Measurements from ENCODE around the gene AUTS2. TPM values are rescaled to one million over a fixed set of nuclear protein-coding genes. Genes with fewer than 3 reads are reported as not detected.

AUTS2 gene
- total RNA-seq, 1 experiment from 2014 or later, result 2.5 TPM

GRCh38 chr7:70577078-70577477 is 978.8 kb downstream of the AUTS2 start:
- Histone ChIP-seq H3K4me1 (ENCODE audit: control insufficient read depth, insufficient read depth, low read length) (no peaks in the 10 kb centered on the region), H3K4me3 (ENCODE audit: low read depth in 2 of 2, low read length in 2 of 2) (no peak overlapping the region), H3K36me3 (ENCODE audit: control insufficient read depth, insufficient read depth, low read length) (no peaks in the 10 kb centered on the region), H3K27me3 (ENCODE audit: control insufficient read depth, insufficient read depth, low read length) (no peaks in the 10 kb centered on the region), H3K9me3 (ENCODE audit: control insufficient read depth, insufficient read depth, low read depth, low read length) (no peaks in the 10 kb centered on the region), H3K27ac (ENCODE audit: low read length) (no peak overlapping the region)
- no peak for TF ChIP-seq POLR2AphosphoS5 (IDR thresholded peaks at IDR 0.05; ENCODE audit: low read depth, low read length)
- no peak for TF ChIP-seq REST (IDR thresholded peaks at IDR 0.05; ENCODE audit: insufficient read depth in 1 of 2, low read depth in 2 of 2, low read length in 1 of 2)
- TF ChIP-seq, protein P1, sequence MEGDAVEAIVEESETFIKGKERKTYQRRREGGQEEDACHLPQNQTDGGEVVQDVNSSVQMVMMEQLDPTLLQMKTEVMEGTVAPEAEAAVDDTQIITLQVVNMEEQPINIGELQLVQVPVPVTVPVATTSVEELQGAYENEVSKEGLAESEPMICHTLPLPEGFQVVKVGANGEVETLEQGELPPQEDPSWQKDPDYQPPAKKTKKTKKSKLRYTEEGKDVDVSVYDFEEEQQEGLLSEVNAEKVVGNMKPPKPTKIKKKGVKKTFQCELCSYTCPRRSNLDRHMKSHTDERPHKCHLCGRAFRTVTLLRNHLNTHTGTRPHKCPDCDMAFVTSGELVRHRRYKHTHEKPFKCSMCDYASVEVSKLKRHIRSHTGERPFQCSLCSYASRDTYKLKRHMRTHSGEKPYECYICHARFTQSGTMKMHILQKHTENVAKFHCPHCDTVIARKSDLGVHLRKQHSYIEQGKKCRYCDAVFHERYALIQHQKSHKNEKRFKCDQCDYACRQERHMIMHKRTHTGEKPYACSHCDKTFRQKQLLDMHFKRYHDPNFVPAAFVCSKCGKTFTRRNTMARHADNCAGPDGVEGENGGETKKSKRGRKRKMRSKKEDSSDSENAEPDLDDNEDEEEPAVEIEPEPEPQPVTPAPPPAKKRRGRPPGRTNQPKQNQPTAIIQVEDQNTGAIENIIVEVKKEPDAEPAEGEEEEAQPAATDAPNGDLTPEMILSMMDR (IDR thresholded peaks at IDR 0.05), result no peak
- no peak for TF ChIP-seq TCF7L2 (IDR thresholded peaks at IDR 0.05; ENCODE audit: low read depth, low read length)
- no peak for TF ChIP-seq SIN3A (IDR thresholded peaks at IDR 0.05; ENCODE audit: borderline replicate concordance, insufficient read depth, low read depth, low read length)
- in situ Hi-C loops (cut with HindIII; ENCODE audit: low pct_unique_long_range_greater_than_20kb, low sequenced_read_pairs) (no loop called here), intact Hi-C loops (cut with micrococcal nuclease; ENCODE audit: unreplicated experiment) (no loop called here)
- ChIA-PET POLR2A (no interaction called here), CTCF (no interaction called here)
- no peak for ATAC-seq
- no peak for DNase-seq (ENCODE audit: low read depth, low spot score)
- no TSS peak for BruUV-seq (replicated peaks)

- intact Hi-C loops (cut with micrococcal nuclease; ENCODE audit: unreplicated experiment), result no loop called here
- ChIA-PET POLR2A (no interaction called here), CTCF (no interaction called here)
- no peaks in the 10 kb centered on the region for H3K27me3 ChIP-seq (ENCODE audit: control insufficient read depth, insufficient read depth, low read length)
- H3K4me3 ChIP-seq (ENCODE audit: low read depth in 2 of 2, low read length in 2 of 2), result no peak overlapping the region
- TF ChIP-seq, protein P1 (IDR thresholded peaks at IDR 0.05), result no peak
- no peak for TF ChIP-seq POLR2AphosphoS5 (IDR thresholded peaks at IDR 0.05; ENCODE audit: low read depth, low read length)
- no peak for TF ChIP-seq TCF7L2 (IDR thresholded peaks at IDR 0.05; ENCODE audit: low read depth, low read length)
- TF ChIP-seq SIN3A (IDR thresholded peaks at IDR 0.05; ENCODE audit: borderline replicate concordance, insufficient read depth, low read depth, low read length), result no peak
- TF ChIP-seq REST (IDR thresholded peaks at IDR 0.05; ENCODE audit: insufficient read depth in 1 of 2, low read depth in 2 of 2, low read length in 1 of 2), result no peak
- H3K4me1 ChIP-seq (ENCODE audit: control insufficient read depth, insufficient read depth, low read length), result no peaks in the 10 kb centered on the region
- ATAC-seq (no peak), DNase-seq (ENCODE audit: low read depth, low spot score) (no peak)
- no TSS peak for BruUV-seq (replicated peaks)
- no peak overlapping the region for H3K27ac ChIP-seq (ENCODE audit: low read length)
- H3K36me3 ChIP-seq (ENCODE audit: control insufficient read depth, insufficient read depth, low read length), result no peaks in the 10 kb centered on the region
- no peaks in the 10 kb centered on the region for H3K9me3 ChIP-seq (ENCODE audit: control insufficient read depth, insufficient read depth, low read depth, low read length)
- in situ Hi-C loops (cut with HindIII; ENCODE audit: low pct_unique_long_range_greater_than_20kb, low sequenced_read_pairs), result no loop called here
Observed at GRCh38 chr7:70578131-70578530, 979.9 kb downstream of the AUTS2 start.

Measured in Panc1 (cell line).